GM12878 (cell line): ENCODE data around the gene DNMT3B. TPM values are rescaled to one million over a fixed set of nuclear protein-coding genes. Genes with fewer than 3 reads are reported as not detected.

Experiments used
- ATAC-seq: fragments of 200-7000 bp; cut with Tn5 transposase; 3 replicates; pipeline ENCODE4 v1.9.1; 2020; ENCODE audit warnings: mild to moderate bottlenecking, moderate library complexity
- BruUV-seq: library from RNA; stranded (reverse); fragments of 400-500 nt; replicated peaks from 2 replicates; lab custom pipeline; 2021; lab: Mats Ljungman, UMichigan
- CTCF ChIA-PET: fragments of 300-600 bp; sonication (Branson Sonifier 250); formaldehyde crosslinking; extraction: SDS; loops from one replicate; lab custom pipeline; 2021; ENCODE audit warnings: inconsistent platforms; lab: Yijun Ruan, JAX
- POLR2A ChIA-PET: fragments of 350-600 bp; formaldehyde crosslinking; extraction: SDS; loops from one replicate; lab custom pipeline; 2021; ENCODE audit warnings: inconsistent platforms; lab: Charles Lee
- RAD21 ChIA-PET: fragments of 300-600 bp; sonication (Branson Sonifier 250); formaldehyde crosslinking; loops from one replicate; lab custom pipeline; 2023; ENCODE audit warnings: antibody characterized with exemption; ENCODE audit not compliant: unreplicated experiment; lab: Charles Lee
- SMC1A ChIA-PET: fragments of 300-600 bp; sonication (Branson Sonifier 250); formaldehyde crosslinking; loops from one replicate; lab custom pipeline; 2023; ENCODE audit not compliant: unreplicated experiment, uncharacterized antibody; lab: Charles Lee
- DNase-seq: peaks from one replicate; pipeline ENCODE4 v3.0.0-alpha.2; 2011; ENCODE audit warnings: low read depth, low spot score
- FAIRE-seq: peaks from 3 replicates; lab custom pipeline; 2011; peaks lifted over from hg19 to GRCh38; lab: Jason Lieb, UNC
- H2AFZ ChIP-seq: 2 replicates; pipeline ENCODE4 v1.6.0; 2011; ENCODE audit warnings: low read depth, low read length, control low read depth; ENCODE audit not compliant: control insufficient read depth
- H3K27ac ChIP-seq: 2 replicates; pipeline ENCODE4 v1.5.1; 2011; ENCODE audit warnings: control low read depth; ENCODE audit not compliant: control insufficient read depth, insufficient read depth
- H3K27me3 ChIP-seq, 2 experiments: replicated peaks in 1 of 2; 2 replicates each; pipeline versions ENCODE4 v1.6.0 to v1.6.1; 2011; ENCODE audit warnings: low read length in 1 of 2; ENCODE audit not compliant: control insufficient read depth in 2 of 2, insufficient read depth in 2 of 2
- H3K36me3 ChIP-seq, 2 experiments: 2 replicates each; pipeline ENCODE4 v1.5.1; 2011; ENCODE audit warnings: low read length in 1 of 2; ENCODE audit not compliant: control insufficient read depth in 2 of 2, insufficient read depth in 2 of 2
- H3K4me1 ChIP-seq: 2 replicates; pipeline ENCODE4 v1.6.1; 2011; ENCODE audit warnings: mild to moderate bottlenecking, low read length, moderate library complexity, mixed read lengths; ENCODE audit not compliant: control insufficient read depth, insufficient read depth
- H3K4me2 ChIP-seq: 2 replicates; pipeline ENCODE4 v1.6.0; 2011; ENCODE audit warnings: control low read depth; ENCODE audit not compliant: control insufficient read depth, insufficient read depth
- H3K4me3 ChIP-seq: fragments of 200-600 bp; sonication (generic); 2 replicates; pipeline ENCODE4 v1.5.1; 2016
- H3K79me2 ChIP-seq: 2 replicates; pipeline ENCODE4 v1.6.0; 2011; ENCODE audit warnings: low read length; ENCODE audit not compliant: control insufficient read depth, insufficient read depth
- H3K9ac ChIP-seq: 2 replicates; pipeline ENCODE4 v1.8.0; 2011; ENCODE audit warnings: low read length, control low read depth, mixed read lengths; ENCODE audit not compliant: control insufficient read depth, insufficient read depth
- H3K9me3 ChIP-seq: replicated peaks from 3 replicates; pipeline ENCODE4 v1.5.1; 2011; ENCODE audit warnings: mild to moderate bottlenecking, low read length; ENCODE audit not compliant: control insufficient read depth, insufficient read depth
- H4K20me1 ChIP-seq: 2 replicates; pipeline ENCODE4 v1.6.0; 2011; ENCODE audit not compliant: control insufficient read depth, insufficient read depth
- CUX1 ChIP-seq: IDR thresholded peaks from 2 replicates; pipeline ENCODE4 v1.6.1; 2012; ENCODE audit warnings: improper control_type of control experiment, low read depth, low read length; ENCODE audit not compliant: insufficient replicate concordance
- ETV6 ChIP-seq, 2 experiments: fragments of 450-650 bp in 1 of 2; IDR thresholded peaks in 1 of 2; conservative IDR thresholded peaks in 1 of 2; 2 replicates each; pipeline ENCODE4 v1.6.1; 2014; ENCODE audit warnings: antibody characterized with exemption in 1 of 2, borderline replicate concordance in 1 of 2, low read depth in 1 of 2, mild to moderate bottlenecking in 1 of 2, moderate library complexity in 1 of 2
- GATAD2B ChIP-seq: fragments of 450-650 bp; conservative IDR thresholded peaks from 2 replicates; pipeline ENCODE4 v1.6.1; 2017; ENCODE audit warnings: low read depth, mild to moderate bottlenecking, moderate library complexity
- IRF4 ChIP-seq: IDR thresholded peaks from 2 replicates; pipeline ENCODE4 v1.6.1; 2011; ENCODE audit warnings: low read depth, low read length
- MTA2 ChIP-seq: fragments of 450-650 bp; IDR thresholded peaks from 2 replicates; pipeline ENCODE4 v1.6.1; 2016; ENCODE audit warnings: low read depth, mild to moderate bottlenecking, moderate library complexity
- NFYA ChIP-seq: IDR thresholded peaks from 2 replicates; pipeline ENCODE4 v1.6.1; 2011; ENCODE audit warnings: low read depth, mild to moderate bottlenecking, low read length, improper control_type of control experiment, borderline replicate concordance
- NRF1 ChIP-seq: conservative IDR thresholded peaks from 2 replicates; pipeline ENCODE4 v1.6.1; 2011; ENCODE audit warnings: mild to moderate bottlenecking, low read depth, low read length, improper control_type of control experiment
- RFX5 ChIP-seq: IDR thresholded peaks from 2 replicates; pipeline ENCODE4 v1.6.1; 2011; ENCODE audit warnings: low read depth, low read length, improper control_type of control experiment
- SP1 ChIP-seq: IDR thresholded peaks from one replicate; pipeline ENCODE4 v1.6.1; 2011; ENCODE audit warnings: low read depth, low read length
- SREBF2 ChIP-seq: IDR thresholded peaks from 2 replicates; pipeline ENCODE4 v1.6.1; 2012; ENCODE audit warnings: mild to moderate bottlenecking, low read length
- STAT1 ChIP-seq: fragments of 450-650 bp; conservative IDR thresholded peaks from 2 replicates; pipeline ENCODE4 v1.6.1; 2014; ENCODE audit warnings: antibody characterized with exemption, mild to moderate bottlenecking
- TAF1 ChIP-seq: IDR thresholded peaks from 2 replicates; pipeline ENCODE4 v1.6.1; 2011; ENCODE audit warnings: mild to moderate bottlenecking, low read depth, low read length, borderline replicate concordance
- ZBTB11 ChIP-seq: fragments of 450-650 bp; formaldehyde crosslinking; IDR thresholded peaks from 2 replicates; pipeline ENCODE4 v1.5.0; 2022; ENCODE audit warnings: mild to moderate bottlenecking, missing genetic modification characterization
- ZNF274 ChIP-seq: IDR thresholded peaks from one replicate; pipeline ENCODE4 v1.8.0; 2011; ENCODE audit not compliant: insufficient read length, insufficient read depth
- WGBS: methylation state at CpG from one replicate; pipeline ENCODE4 v1.1.6; 2016; ENCODE audit warnings: low lambda C conversion rate; ENCODE audit not compliant: insufficient replicate concordance, insufficient coverage; ENCODE audit errors: missing lambda C conversion rate; 5-methylcytosine and 5-hydroxymethylcytosine counted together
- in situ Hi-C: fragments of 300-500 bp; cut with MboI; formaldehyde crosslinking; loops from 9 replicates; pipeline ENCODE4 v1.14.3; 2018; ENCODE audit warnings: mixed read lengths
- intact Hi-C: fragments of 100-400 bp; cut with micrococcal nuclease; formaldehyde crosslinking; loops from one replicate; pipeline ENCODE4 v1.14.2; 2022; ENCODE audit not compliant: unreplicated experiment
- polyA plus RNA-seq, 11 experiments: library from polyadenylated mRNA; depleted of rRNA in 4 of 11; unstranded in 6 of 11; stranded (reverse) in 5 of 11; fragments of >200 nt; fragmentation: Nextera tagmentation in 4 of 11; fragmentation: Illumina TruSeq in 1 of 11; extraction: Ambion mirVana in 4 of 11; extraction: Trizol in 1 of 11; gene quantifications; 1 replicate in 1 of 11; 2 replicates in 10 of 11; pipeline versions ENCODE4 v1.2.1 to v1.2.3, GENCODE V29; 2011 to 2016; ENCODE audit warnings: inconsistent platforms in 2 of 11, missing spikeins in 2 of 11, low read depth in 1 of 11
- total RNA-seq, 4 experiments: library from RNA; depleted of rRNA in 3 of 4; stranded (reverse); fragments of >200 nt in 3 of 4; fragmentation: Illumina TruSeq in 1 of 4; extraction: Trizol in 1 of 4; gene quantifications; 2 replicates each; pipeline versions ENCODE4 v1.2.1 to v1.2.3, GENCODE V29; 2013 to 2021

Gene DNMT3B
- total and polyA plus RNA-seq, 10 of the 15 experiments (the other 5 are each of a cell fraction or from before 2014, with no cell fraction given) = 0.23 to 1.9 (median 1.1) TPM

GRCh38 chr20:32780749-32781655 lies 18.8 kb downstream of the DNMT3B start:
- no peak overlapping the region for H3K9ac ChIP-seq
- H4K20me1 ChIP-seq = no peaks in the 10 kb centered on the region
- H3K9me3 ChIP-seq = no peaks in the 10 kb centered on the region
- no peak overlapping the region for H3K4me3 ChIP-seq
- no peak for FAIRE-seq
- no peak overlapping the region for H2AFZ ChIP-seq
- WGBS = 66% methylated on average over 18 of the region's 18 CpGs
- ChIA-PET RAD21 (no interaction called here), CTCF (interaction anchor here (1.1 to 7.3 kb wide), 2 partner anchors 9 to 106 kb away, joined by 4 to 295 read pairs; partner anchors contain the start of gene C20orf203), POLR2A (no interaction called here), SMC1A (interaction anchor here (1.8 kb wide), 1 partner anchor 108 kb away, joined by 9 read pairs; the partner anchor contains the start of gene C20orf203)
- H3K79me2 ChIP-seq = no peaks in the 10 kb centered on the region
- intact Hi-C loops (no loop called here), in situ Hi-C loops (no loop called here)
- no peak for ATAC-seq
- H3K27ac ChIP-seq = no peak overlapping the region
- H3K27me3 ChIP-seq = no peaks in the 10 kb centered on the region
- H3K4me2 ChIP-seq = no peak overlapping the region
- no peak for DNase-seq
- BruUV-seq = no TSS peak
- no peaks in the 10 kb centered on the region for H3K36me3 ChIP-seq
- H3K4me1 ChIP-seq = no peaks in the 10 kb centered on the region
- TF ChIP-seq IRF4 (no peak), ETV6 (conservative IDR thresholded peaks at IDR 0.05 in 1 of 2, IDR thresholded peaks at IDR 0.05 in 1 of 2; ENCODE audit: borderline replicate concordance in 1 of 2, low read depth in 1 of 2) (no peak), MTA2 (no peak), NRF1 (no peak), ZNF274 (no peak), STAT1 (no peak), SREBF2 (no peak), TAF1 (no peak), SP1 (no peak), CUX1 (no peak), GATAD2B (no peak), NFYA (no peak), RFX5 (no peak), ZBTB11 (CRISPR knock-in tag) (no peak)
